ENCODE measurements around the gene ZNRF4.

Gene ZNRF4

GRCh38 chr19:5440299-5440698 is 14.9 kb upstream of the ZNRF4 start:
- Histone ChIP-seq H3K27ac (ENCODE audit: low read depth, low read length) (no peak overlapping the region), H3K9ac (ENCODE audit: low read depth in 1 of 2, low read length in 2 of 2) (no peak overlapping the region), H3K4me1 (ENCODE audit: control insufficient read depth in 1 of 2, insufficient read depth in 2 of 2, low read length in 2 of 2) (no peaks in the 10 kb centered on the region), H3K27me3 (ENCODE audit: control insufficient read depth in 1 of 2, insufficient read depth in 2 of 2, low read length in 2 of 2) (no peaks in the 10 kb centered on the region), H3K4me3 (ENCODE audit: low read depth in 1 of 2, low read length in 2 of 2) (no peak overlapping the region), H3K36me3 (ENCODE audit: control insufficient read depth in 1 of 2, insufficient read depth in 2 of 2, low read length in 2 of 2) (no peaks in the 10 kb centered on the region), H3K9me3 (ENCODE audit: control insufficient read depth in 1 of 2, low read length in 2 of 2) (no peaks in the 10 kb centered on the region)

GRCh38 chr19:5443723-5444122 is 11.5 kb upstream of the ZNRF4 start:
- H3K27me3 ChIP-seq (ENCODE audit: control insufficient read depth in 1 of 2, insufficient read depth in 2 of 2, low read length in 2 of 2): peaks cover 0 to 4% of the 10 kb centered on the region in 2 donors

GRCh38 chr19:5444431-5444830 is 10.8 kb upstream of the ZNRF4 start:
- no peaks in the 10 kb centered on the region for H3K9me3 ChIP-seq (ENCODE audit: control insufficient read depth in 1 of 2, low read length in 2 of 2)
- H3K27ac ChIP-seq (ENCODE audit: low read depth, low read length): no peak overlapping the region
- no peak overlapping the region for H3K4me3 ChIP-seq (ENCODE audit: low read depth in 1 of 2, low read length in 2 of 2)
- H3K9ac ChIP-seq (ENCODE audit: low read depth in 1 of 2, low read length in 2 of 2): no peak overlapping the region
- H3K36me3 ChIP-seq (ENCODE audit: control insufficient read depth in 1 of 2, insufficient read depth in 2 of 2, low read length in 2 of 2): no peaks in the 10 kb centered on the region
- H3K27me3 ChIP-seq (ENCODE audit: control insufficient read depth in 1 of 2, insufficient read depth in 2 of 2, low read length in 2 of 2): peaks cover 0 to 4% of the 10 kb centered on the region in 2 donors
- H3K4me1 ChIP-seq (ENCODE audit: control insufficient read depth in 1 of 2, insufficient read depth in 2 of 2, low read length in 2 of 2): no peaks in the 10 kb centered on the region

More at GRCh38 chr19:5443723-5444122, 11.5 kb upstream of the ZNRF4 start:
- Histone ChIP-seq H3K27ac (ENCODE audit: low read depth, low read length) (no peak overlapping the region), H3K9ac (ENCODE audit: low read depth in 1 of 2, low read length in 2 of 2) (no peak overlapping the region), H3K9me3 (ENCODE audit: control insufficient read depth in 1 of 2, low read length in 2 of 2) (no peaks in the 10 kb centered on the region), H3K4me1 (ENCODE audit: control insufficient read depth in 1 of 2, insufficient read depth in 2 of 2, low read length in 2 of 2) (no peaks in the 10 kb centered on the region), H3K36me3 (ENCODE audit: control insufficient read depth in 1 of 2, insufficient read depth in 2 of 2, low read length in 2 of 2) (no peaks in the 10 kb centered on the region), H3K4me3 (ENCODE audit: low read depth in 1 of 2, low read length in 2 of 2) (no peak overlapping the region)

GRCh38 chr19:5445071-5445470 is 10.1 kb upstream of the ZNRF4 start:
- Histone ChIP-seq H3K4me1 (ENCODE audit: control insufficient read depth in 1 of 2, insufficient read depth in 2 of 2, low read length in 2 of 2) (no peaks in the 10 kb centered on the region), H3K36me3 (ENCODE audit: control insufficient read depth in 1 of 2, insufficient read depth in 2 of 2, low read length in 2 of 2) (no peaks in the 10 kb centered on the region)

GRCh38 chr19:5445561-5446055 is 9.6 kb upstream of the ZNRF4 start:
- no peak overlapping the region for H3K4me3 ChIP-seq (ENCODE audit: low read depth in 1 of 2, low read length in 2 of 2)
- no peaks in the 10 kb centered on the region for H3K4me1 ChIP-seq (ENCODE audit: control insufficient read depth in 1 of 2, insufficient read depth in 2 of 2, low read length in 2 of 2)
- no peak overlapping the region for H3K9ac ChIP-seq (ENCODE audit: low read depth in 1 of 2, low read length in 2 of 2)
- H3K36me3 ChIP-seq (ENCODE audit: control insufficient read depth in 1 of 2, insufficient read depth in 2 of 2, low read length in 2 of 2): no peaks in the 10 kb centered on the region
- H3K27me3 ChIP-seq (ENCODE audit: control insufficient read depth in 1 of 2, insufficient read depth in 2 of 2, low read length in 2 of 2): peaks cover 0 to 4% of the 10 kb centered on the region in 2 donors
- H3K27ac ChIP-seq (ENCODE audit: low read depth, low read length): no peak overlapping the region
- no peaks in the 10 kb centered on the region for H3K9me3 ChIP-seq (ENCODE audit: control insufficient read depth in 1 of 2, low read length in 2 of 2)

More at GRCh38 chr19:5445071-5445470, 10.1 kb upstream of the ZNRF4 start:
- Histone ChIP-seq H3K9ac (ENCODE audit: low read depth in 1 of 2, low read length in 2 of 2) (no peak overlapping the region), H3K9me3 (ENCODE audit: control insufficient read depth in 1 of 2, low read length in 2 of 2) (no peaks in the 10 kb centered on the region), H3K27ac (ENCODE audit: low read depth, low read length) (no peak overlapping the region), H3K27me3 (ENCODE audit: control insufficient read depth in 1 of 2, insufficient read depth in 2 of 2, low read length in 2 of 2) (peaks cover 0 to 4% of the 10 kb centered on the region in 2 donors), H3K4me3 (ENCODE audit: low read depth in 1 of 2, low read length in 2 of 2) (no peak overlapping the region)

- H3K27ac ChIP-seq (ENCODE audit: low read depth, low read length): no peak overlapping the region
- no peak overlapping the region for H3K9ac ChIP-seq (ENCODE audit: low read depth in 1 of 2, low read length in 2 of 2)
- H3K27me3 ChIP-seq (ENCODE audit: control insufficient read depth in 1 of 2, insufficient read depth in 2 of 2, low read length in 2 of 2): peaks cover 0 to 4% of the 10 kb centered on the region in 2 donors
- no peaks in the 10 kb centered on the region for H3K9me3 ChIP-seq (ENCODE audit: control insufficient read depth in 1 of 2, low read length in 2 of 2)
- no peak overlapping the region for H3K4me3 ChIP-seq (ENCODE audit: low read depth in 1 of 2, low read length in 2 of 2)
- no peaks in the 10 kb centered on the region for H3K4me1 ChIP-seq (ENCODE audit: control insufficient read depth in 1 of 2, insufficient read depth in 2 of 2, low read length in 2 of 2)
- no peaks in the 10 kb centered on the region for H3K36me3 ChIP-seq (ENCODE audit: control insufficient read depth in 1 of 2, insufficient read depth in 2 of 2, low read length in 2 of 2)
These were observed 7.4 kb upstream of the ZNRF4 start for GRCh38 chr19:5447700-5448311.

- H3K36me3 ChIP-seq (ENCODE audit: control insufficient read depth in 1 of 2, insufficient read depth in 2 of 2, low read length in 2 of 2): no peaks in the 10 kb centered on the region
- H3K27ac ChIP-seq (ENCODE audit: low read depth, low read length): no peak overlapping the region
- peaks cover 0 to 4% of the 10 kb centered on the region in 2 donors for H3K9me3 ChIP-seq (ENCODE audit: control insufficient read depth in 1 of 2, low read length in 2 of 2)
- H3K9ac ChIP-seq (ENCODE audit: low read depth in 1 of 2, low read length in 2 of 2): no peak overlapping the region
- H3K27me3 ChIP-seq (ENCODE audit: control insufficient read depth in 1 of 2, insufficient read depth in 2 of 2, low read length in 2 of 2): peaks cover 0 to 4% of the 10 kb centered on the region in 2 donors
- no peak overlapping the region for H3K4me3 ChIP-seq (ENCODE audit: low read depth in 1 of 2, low read length in 2 of 2)
- H3K4me1 ChIP-seq (ENCODE audit: control insufficient read depth in 1 of 2, insufficient read depth in 2 of 2, low read length in 2 of 2): no peaks in the 10 kb centered on the region
These were observed 6.8 kb upstream of the ZNRF4 start for GRCh38 chr19:5448374-5448773.

- H3K36me3 ChIP-seq (ENCODE audit: control insufficient read depth in 1 of 2, insufficient read depth in 2 of 2, low read length in 2 of 2): no peaks in the 10 kb centered on the region
- no peak overlapping the region for H3K4me3 ChIP-seq (ENCODE audit: low read depth in 1 of 2, low read length in 2 of 2)
- H3K27me3 ChIP-seq (ENCODE audit: control insufficient read depth in 1 of 2, insufficient read depth in 2 of 2, low read length in 2 of 2): peaks cover 0 to 3% of the 10 kb centered on the region in 2 donors
- H3K27ac ChIP-seq (ENCODE audit: low read depth, low read length): no peak overlapping the region
- no peak overlapping the region for H3K9ac ChIP-seq (ENCODE audit: low read depth in 1 of 2, low read length in 2 of 2)
- no peaks in the 10 kb centered on the region for H3K4me1 ChIP-seq (ENCODE audit: control insufficient read depth in 1 of 2, insufficient read depth in 2 of 2, low read length in 2 of 2)
- H3K9me3 ChIP-seq (ENCODE audit: control insufficient read depth in 1 of 2, low read length in 2 of 2): peaks cover 0 to 4% of the 10 kb centered on the region in 2 donors
These were observed 4.6 kb upstream of the ZNRF4 start for GRCh38 chr19:5450482-5451126.

- Histone ChIP-seq H3K27me3 (ENCODE audit: control insufficient read depth in 1 of 2, insufficient read depth in 2 of 2, low read length in 2 of 2) (no peaks in the 10 kb centered on the region), H3K4me3 (ENCODE audit: low read depth in 1 of 2, low read length in 2 of 2) (no peak overlapping the region), H3K9ac (ENCODE audit: low read depth in 1 of 2, low read length in 2 of 2) (no peak overlapping the region), H3K9me3 (ENCODE audit: control insufficient read depth in 1 of 2, low read length in 2 of 2) (peaks cover 0 to 4% of the 10 kb centered on the region in 2 donors), H3K27ac (ENCODE audit: low read depth, low read length) (no peak overlapping the region), H3K36me3 (ENCODE audit: control insufficient read depth in 1 of 2, insufficient read depth in 2 of 2, low read length in 2 of 2) (no peaks in the 10 kb centered on the region), H3K4me1 (ENCODE audit: control insufficient read depth in 1 of 2, insufficient read depth in 2 of 2, low read length in 2 of 2) (no peaks in the 10 kb centered on the region)
These were observed 3.7 kb upstream of the ZNRF4 start for GRCh38 chr19:5451494-5451893.

Data from duodenal mucosa (tissue), 2 donors.